Right lobe of liver (tissue), 4 donors: Measurements from ENCODE around the gene LIPI.

ENCODE experiments used
- POLR2A ChIP-seq: fragments of 450-650 bp; IDR thresholded peaks from one replicate; pipeline ENCODE4 v1.6.1; 2017; ENCODE audit warnings: antibody characterized with exemption, mild to moderate bottlenecking
- TF ChIP-seq, protein P1 (sequence below), 4 donors: fragments of 200-600 bp in 3 of 4; fragments of 450-650 bp in 1 of 4; IDR thresholded peaks; one replicate each; pipeline versions ENCODE4 v1.5.1 to v1.8.0; 2016 to 2022; ENCODE audit warnings: antibody characterized with exemption in 4 of 4, mild to moderate bottlenecking in 2 of 4
- donor health status: DM: no; HTN: no; CAD: no.
- donor health status: DM: no; HTN: no; CAD: no.
- donor health status: DM: no; HTN: yes; CAD: no.

DNA sequence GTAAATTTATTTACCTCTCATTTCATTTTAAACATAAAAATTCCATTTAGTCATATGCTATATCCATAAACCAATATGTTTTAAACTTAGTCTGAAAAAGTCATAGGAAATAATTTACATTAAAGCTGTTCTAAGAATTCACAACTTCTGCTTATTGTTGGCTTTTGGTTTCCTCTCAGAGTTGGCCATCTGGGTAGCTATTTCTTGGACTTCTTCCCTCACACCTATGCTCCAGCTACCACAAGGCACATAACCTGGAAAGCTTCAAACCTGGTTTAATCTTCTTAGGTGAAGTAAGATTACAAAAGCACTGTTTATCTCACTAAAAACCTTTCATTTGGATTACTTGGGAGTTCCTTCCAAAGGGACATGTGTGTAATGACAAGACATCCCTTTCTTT is 35.0 kb upstream of the LIPI start:
- TF ChIP-seq, protein P1, sequence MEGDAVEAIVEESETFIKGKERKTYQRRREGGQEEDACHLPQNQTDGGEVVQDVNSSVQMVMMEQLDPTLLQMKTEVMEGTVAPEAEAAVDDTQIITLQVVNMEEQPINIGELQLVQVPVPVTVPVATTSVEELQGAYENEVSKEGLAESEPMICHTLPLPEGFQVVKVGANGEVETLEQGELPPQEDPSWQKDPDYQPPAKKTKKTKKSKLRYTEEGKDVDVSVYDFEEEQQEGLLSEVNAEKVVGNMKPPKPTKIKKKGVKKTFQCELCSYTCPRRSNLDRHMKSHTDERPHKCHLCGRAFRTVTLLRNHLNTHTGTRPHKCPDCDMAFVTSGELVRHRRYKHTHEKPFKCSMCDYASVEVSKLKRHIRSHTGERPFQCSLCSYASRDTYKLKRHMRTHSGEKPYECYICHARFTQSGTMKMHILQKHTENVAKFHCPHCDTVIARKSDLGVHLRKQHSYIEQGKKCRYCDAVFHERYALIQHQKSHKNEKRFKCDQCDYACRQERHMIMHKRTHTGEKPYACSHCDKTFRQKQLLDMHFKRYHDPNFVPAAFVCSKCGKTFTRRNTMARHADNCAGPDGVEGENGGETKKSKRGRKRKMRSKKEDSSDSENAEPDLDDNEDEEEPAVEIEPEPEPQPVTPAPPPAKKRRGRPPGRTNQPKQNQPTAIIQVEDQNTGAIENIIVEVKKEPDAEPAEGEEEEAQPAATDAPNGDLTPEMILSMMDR (IDR thresholded peaks at IDR 0.05) = no peak
- no peak for TF ChIP-seq POLR2A
